HEK293 (cell line): ENCODE data around the gene CLCN1.

Source experiments
- CTCF ChIP-seq: fragments of 450-650 bp; formaldehyde crosslinking; IDR thresholded peaks from 2 replicates; pipeline ENCODE4 v1.5.1; 2016; ENCODE audit warnings: missing biosample characterization, missing genetic modification characterization
- ZNF394 ChIP-seq: fragments of 450-650 bp; formaldehyde crosslinking; IDR thresholded peaks from 2 replicates; pipeline ENCODE4 v1.5.1; 2016; ENCODE audit warnings: missing biosample characterization, missing genetic modification characterization, mild to moderate bottlenecking, moderate library complexity, borderline replicate concordance

GRCh38 chr7:143359771-143360353 is 44.0 kb downstream of the CLCN1 start:
- TF ChIP-seq CTCF (tag by site-specific recombination), result no peak
- no peak for TF ChIP-seq ZNF394 (tag by site-specific recombination)
